GM21786 (cell line): Measurements from ENCODE around the gene SLC66A3.
"Not testable (repeated sequence)": the region's sequence is repeated elsewhere in the genome, so short reads cannot be mapped to it uniquely, and the experiment has no call there.

Experiments used
- ATAC-seq: cut with Tn5 transposase; IDR thresholded peaks from one replicate; pipeline ENCODE4 v1.9.1; 2021; ENCODE audit not compliant: unreplicated experiment

SLC66A3 gene

DNA sequence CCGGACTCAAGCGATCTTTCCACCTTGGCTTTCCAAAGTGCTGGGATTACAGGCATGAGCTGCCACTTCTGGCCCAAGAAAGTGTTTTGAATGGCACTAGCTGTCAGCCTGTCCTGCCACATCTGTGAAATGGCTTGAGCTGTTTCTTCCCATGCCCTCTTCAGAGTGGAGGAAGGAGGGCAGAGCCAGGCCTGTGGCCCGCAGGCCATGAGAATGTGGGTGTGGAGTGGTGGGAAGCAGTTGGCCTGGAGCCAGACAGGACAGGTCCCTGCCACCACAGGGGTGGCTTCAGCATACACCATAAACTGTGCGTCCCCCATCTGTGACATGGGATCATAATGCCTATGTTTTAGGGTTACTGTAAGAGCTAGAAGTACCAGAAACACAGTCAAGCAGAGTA is 6.5 kb downstream of the SLC66A3 start:
- no peak for ATAC-seq

- no peak for ATAC-seq
Observed at GRCh38 chr2:11163439-11164317, 8.4 kb downstream of the SLC66A3 start.

- not testable (repeated sequence) for ATAC-seq
Observed at GRCh38 chr2:11165046-11165445, 9.8 kb downstream of the SLC66A3 start.

- no peak for ATAC-seq
Observed at GRCh38 chr2:11166476-11166875, 11.2 kb downstream of the SLC66A3 start.

DNA sequence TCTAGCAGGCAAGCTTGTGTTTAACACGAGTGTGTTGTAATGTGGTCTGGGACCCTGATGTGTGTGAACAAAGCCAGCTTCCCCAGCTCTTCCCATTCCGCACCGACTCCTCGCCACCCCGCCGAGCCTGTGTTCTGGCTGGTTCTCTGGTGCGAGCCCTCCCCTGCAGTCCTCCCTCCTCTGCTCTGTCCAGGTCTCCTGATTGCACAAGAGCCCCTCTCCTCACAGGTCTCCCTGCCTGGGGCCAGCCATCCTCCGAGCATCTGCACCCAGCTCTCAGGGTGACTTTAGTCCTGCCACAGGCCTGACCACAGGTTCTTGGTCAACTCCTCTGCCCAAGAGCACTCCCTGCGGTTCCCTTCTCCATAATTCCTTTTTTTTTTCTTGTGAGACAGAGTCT is 13.2 kb downstream of the SLC66A3 start:
- no peak for ATAC-seq

GRCh38 chr2:11169333-11169732 is 14.1 kb downstream of the SLC66A3 start:
- ATAC-seq, result no peak

GRCh38 chr2:11174222-11174621 is 19.0 kb downstream of the SLC66A3 start:
- ATAC-seq, result no peak

- ATAC-seq, result no peak
Observed at GRCh38 chr2:11175293-11175795, 20.1 kb downstream of the SLC66A3 start.

DNA sequence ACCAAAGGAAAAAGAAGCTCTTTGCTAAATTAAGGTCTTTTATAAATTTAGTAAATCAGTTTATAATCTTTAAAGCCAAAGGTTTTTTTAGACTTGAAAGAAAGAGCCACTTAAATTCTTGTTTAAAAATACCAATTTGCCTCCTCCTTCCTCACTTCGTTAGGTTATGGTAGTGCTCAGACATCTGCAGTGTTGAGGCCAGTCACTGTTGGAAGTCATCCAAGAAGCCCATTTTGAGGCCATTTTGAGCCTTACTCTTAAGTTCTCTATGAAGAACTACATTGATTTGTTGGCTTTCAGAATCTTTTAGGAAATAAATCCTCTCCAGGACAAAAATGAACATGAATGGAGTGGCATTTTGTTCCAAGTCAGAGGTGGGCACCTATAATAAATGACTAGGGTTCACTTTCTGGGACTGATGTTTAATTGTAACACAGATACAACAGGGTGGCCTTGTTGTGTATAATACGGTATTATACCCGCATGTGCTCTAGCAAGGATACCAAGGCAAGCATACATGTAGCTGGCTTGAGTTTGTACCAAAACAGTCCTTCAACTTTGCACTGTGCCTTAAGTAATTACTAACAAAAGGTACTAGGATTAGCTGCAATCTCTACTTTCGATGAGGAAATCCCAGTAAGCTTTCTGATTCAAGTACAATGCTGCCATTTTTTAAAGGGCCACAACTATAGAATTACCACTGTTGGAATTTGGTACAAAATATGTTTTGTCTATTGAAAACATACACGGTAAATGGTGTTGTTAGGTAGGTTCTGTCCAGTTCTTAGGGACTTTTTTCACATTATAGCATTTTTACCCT is 22.8 kb downstream of the SLC66A3 start:
- no peak for ATAC-seq

DNA sequence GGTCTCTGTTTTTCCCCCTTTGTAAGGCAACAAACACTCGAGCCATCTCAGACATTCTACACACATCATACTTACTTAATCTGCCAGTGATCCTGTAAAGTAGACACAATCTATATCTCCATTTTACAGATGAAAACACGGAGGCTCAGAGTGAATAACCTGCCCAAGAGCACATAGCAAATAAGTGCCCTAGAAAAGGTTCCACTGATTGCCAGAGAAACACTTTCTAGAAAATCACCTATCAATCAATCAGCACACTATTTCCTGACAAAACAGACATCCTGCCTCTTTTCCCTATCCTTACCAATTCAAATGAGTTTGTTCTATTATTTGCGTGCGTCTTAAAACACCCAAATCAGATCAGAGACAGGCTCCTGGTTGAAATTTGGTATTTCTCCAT is 23.9 kb downstream of the SLC66A3 start:
- ATAC-seq, result no peak

DNA sequence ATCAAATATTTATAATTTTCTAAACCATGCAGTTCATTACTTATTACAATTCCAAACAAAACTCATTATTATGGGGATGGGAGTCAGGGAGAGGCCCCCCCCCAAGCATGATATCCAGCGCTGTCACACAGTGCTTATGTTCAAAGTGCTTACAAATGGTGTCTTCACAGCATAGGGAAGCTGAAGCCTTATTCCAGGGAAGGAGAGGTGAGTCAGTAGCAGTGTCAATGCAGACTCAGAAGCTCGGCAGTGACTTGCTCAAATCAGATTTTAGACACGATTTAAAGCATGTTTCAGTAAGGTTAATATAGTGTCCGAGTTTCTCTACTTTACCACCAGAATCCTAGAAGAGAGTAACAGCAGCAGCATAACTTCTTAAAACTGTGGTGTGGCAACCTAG is 24.6 kb downstream of the SLC66A3 start:
- no peak for ATAC-seq

- ATAC-seq, result no peak
Observed at GRCh38 chr2:11180653-11181052, 25.4 kb downstream of the SLC66A3 start.

GRCh38 chr2:11182951-11183350 is 27.7 kb downstream of the SLC66A3 start:
- no peak for ATAC-seq

DNA sequence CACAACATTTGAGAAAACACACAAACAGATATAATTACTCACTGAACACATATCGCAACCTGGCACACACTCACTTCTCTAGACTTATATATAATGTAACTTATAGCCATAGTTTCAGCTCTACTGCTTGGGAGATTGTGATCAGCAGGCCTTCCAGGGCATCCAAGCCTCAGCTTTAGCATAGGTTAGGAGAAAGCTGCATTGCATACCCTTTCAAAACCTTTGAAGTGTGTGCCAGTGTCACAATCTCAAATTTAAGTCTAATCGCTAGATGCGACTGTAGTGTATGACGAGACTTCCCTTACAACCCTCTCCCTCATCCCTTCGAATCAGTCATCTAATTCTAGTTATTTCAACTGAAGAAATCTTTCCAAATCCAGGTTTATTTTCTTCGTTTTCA is 30.9 kb downstream of the SLC66A3 start:
- no peak for ATAC-seq

DNA sequence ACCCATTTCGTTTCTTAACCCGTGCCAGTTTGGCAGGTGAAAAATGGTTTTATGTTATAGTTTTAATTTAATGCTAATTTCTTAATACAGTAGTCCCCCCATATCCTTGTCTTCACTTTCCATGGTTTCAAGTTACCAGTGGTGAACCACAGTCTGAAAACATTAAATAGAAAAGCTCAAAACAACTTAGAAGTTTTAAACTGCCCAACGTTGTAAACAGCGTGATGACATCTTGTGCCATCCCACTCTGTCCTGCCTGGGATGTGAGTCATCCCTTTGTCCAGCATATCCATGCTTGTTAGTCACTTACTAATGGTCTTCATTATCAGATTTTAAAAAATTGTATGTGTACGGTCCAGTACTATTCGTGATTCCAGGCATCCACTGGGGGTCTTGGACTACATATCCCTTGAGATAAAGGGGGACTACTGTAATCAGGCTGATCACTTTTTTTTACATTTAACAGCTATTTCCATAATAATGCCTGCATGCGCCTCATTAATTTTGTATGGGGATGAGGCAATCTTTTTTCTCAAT is 31.9 kb downstream of the SLC66A3 start:
- no peak for ATAC-seq

DNA sequence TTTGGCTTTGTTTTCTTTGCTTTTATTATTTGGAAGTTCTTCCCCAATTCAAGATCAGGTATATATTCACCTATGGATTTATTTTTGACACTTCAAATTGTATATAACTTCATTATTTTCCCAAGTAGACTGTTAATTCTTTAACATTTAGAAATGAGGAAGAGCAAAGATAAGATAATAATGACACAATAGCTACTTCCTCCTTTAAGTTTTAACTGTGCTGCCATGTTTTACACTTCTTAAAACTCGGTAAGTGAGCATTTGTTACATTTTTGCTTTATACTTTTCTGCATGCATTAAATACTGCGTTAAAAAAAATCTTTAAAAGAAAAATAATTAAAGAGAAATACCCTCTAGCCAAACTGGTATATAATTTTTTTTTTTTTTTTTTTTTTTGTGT is 32.5 kb downstream of the SLC66A3 start:
- ATAC-seq, result no peak

DNA sequence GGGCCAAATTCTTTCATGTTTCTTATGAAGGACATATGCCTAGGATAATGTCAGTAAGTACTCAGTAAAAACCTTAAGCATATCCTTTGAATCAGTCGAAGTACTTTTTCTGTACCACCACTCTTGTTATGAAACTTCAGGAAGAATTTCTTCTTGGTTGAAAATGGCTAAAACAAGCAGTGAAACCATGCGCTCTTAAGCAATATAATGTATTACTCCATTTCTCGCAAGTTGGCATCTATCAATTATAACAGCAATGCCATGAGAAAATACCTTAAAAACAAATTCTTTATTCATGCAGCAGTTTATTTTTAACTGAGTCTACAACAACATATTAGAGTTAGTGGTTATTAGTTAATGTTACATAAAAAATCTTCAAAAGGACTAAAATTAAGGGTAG is 41.0 kb downstream of the SLC66A3 start:
- no peak for ATAC-seq

DNA sequence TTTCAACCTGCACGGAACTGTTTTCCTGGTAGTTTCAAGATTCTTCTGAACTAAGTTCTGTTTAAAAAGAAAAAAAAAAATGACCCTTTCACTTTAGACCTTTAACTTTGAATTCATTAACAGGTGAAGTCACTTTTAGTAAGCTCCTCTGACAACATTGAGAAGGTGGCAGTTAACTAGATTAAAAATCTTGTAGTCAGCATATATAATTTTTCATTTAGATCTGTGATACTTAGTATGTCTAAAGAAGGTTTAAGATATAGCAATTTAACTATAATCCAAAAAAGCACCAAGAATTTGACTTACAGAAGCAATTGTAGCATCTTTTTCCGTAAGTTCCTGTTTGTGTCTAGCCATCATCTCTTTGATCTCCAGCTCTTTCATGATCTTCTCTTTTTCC is 45.4 kb downstream of the SLC66A3 start:
- no peak for ATAC-seq

DNA sequence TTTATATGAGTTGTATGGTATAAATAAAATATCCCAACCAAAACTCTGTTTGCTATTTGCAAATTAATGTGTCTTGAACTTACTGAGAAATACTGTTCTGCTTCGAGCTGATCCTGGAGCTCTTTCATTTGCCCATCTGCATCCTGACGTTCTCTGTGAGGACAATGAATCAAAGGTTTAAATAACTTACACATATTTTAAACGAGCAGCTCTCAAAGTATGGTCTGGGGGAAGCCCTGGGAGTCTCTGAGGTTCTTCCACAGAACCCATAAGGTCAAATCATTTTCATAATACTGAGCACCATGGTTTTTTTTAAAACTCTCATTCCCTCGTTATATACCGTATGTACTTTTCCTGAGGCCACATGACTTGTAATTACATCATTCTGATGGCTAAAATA is 46.7 kb downstream of the SLC66A3 start:
- ATAC-seq, result no peak

DNA sequence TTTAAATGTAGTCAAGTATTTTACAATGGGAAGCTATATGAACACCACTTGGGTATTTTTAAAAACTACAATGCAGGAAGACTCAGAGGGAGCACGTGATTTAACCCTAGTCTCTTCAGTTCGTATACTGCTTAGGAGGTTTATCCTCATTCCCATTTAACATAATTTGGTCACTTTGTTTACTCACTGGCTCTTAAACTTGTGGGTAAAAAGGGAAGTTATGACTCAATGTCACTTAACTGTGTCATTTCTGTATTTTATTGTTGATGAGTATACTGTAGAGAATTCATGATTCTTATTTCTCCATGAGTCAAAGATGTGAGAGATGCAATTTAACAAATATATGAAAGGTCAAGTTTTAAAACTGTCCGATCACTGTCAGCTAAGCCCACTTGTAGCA is 48.2 kb downstream of the SLC66A3 start:
- ATAC-seq, result peak; percentile 88

DNA sequence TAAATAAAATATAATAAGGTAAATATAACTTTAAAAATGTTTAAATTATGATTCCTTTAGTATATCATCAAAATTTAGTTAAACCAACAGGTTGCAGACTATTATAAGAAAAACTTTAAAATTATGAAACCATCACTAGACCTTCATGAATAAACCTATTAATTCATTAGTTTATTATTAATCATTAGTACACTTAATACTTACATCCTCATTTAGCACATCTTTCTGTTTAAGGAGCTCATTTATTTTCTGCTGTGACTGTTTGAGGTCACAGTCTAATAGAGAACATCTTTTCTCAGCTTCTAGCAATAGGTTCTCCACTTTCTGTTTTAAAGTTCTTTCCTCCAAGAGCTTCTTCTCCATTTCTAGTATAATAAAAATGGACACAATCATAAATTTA is 52.8 kb downstream of the SLC66A3 start:
- no peak for ATAC-seq

- no peak for ATAC-seq
Observed at GRCh38 chr2:11212645-11213044, 57.4 kb downstream of the SLC66A3 start.
